Right forelimb (tissue), 1 donor: ENCODE data around the gene PDK3.

Experiments used
- DNase-seq: peaks from one replicate; pipeline ENCODE4 v3.0.0-alpha.2; 2018

PDK3 gene

GRCh38 chrX:24483596-24483995, 18.5 kb downstream of the PDK3 start:
- no peak for DNase-seq

DNA sequence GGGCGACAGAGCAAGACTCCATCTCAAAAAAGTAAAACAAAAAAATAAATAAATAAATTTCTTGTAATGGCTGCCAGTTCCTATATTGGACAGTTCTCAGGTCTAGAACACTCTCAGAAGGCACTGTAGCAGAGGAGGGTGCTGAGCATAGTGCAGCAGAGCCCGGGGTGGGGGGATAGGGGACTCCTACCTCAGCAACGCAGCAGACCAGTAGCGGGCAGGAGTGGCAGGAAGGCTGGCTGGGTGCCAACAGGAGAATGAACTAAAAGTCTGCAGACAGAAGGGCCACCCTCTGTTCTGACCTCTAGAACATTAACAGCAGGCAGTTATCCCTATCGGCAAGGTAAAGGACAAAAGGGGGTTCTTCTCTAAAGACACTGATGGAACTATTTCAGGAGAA, 20.2 kb downstream of the PDK3 start:
- no peak for DNase-seq

GRCh38 chrX:24485976-24486680, 21.0 kb downstream of the PDK3 start:
- DNase-seq, result no peak

GRCh38 chrX:24487571-24487970, 22.5 kb downstream of the PDK3 start:
- no peak for DNase-seq

DNA sequence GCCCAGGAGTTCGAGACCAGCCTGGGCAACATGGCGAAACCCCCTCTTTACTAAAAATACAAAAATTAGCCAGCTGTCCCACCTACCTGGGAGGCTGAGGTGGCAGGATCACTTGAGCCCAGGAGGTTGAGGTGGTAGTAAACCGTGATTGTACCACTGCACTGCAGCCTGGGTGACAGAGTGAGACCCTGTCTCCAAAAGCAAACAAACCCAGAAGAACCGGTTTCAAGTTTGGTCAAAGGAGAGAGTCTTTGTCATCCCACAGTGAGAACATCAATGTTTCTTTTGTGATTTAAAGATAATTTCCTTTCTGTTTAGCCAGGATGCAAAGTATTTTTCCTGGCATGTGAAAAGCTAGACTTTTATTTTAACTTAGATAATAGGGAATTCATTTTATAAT, 26.7 kb downstream of the PDK3 start:
- no peak for DNase-seq

GRCh38 chrX:24493740-24494581, 28.9 kb downstream of the PDK3 start:
- no peak for DNase-seq

GRCh38 chrX:24494647-24495075, 29.6 kb downstream of the PDK3 start:
- DNase-seq, result no peak

- DNase-seq, result no peak
Observed at GRCh38 chrX:24495700-24496099, 30.6 kb downstream of the PDK3 start.

DNA sequence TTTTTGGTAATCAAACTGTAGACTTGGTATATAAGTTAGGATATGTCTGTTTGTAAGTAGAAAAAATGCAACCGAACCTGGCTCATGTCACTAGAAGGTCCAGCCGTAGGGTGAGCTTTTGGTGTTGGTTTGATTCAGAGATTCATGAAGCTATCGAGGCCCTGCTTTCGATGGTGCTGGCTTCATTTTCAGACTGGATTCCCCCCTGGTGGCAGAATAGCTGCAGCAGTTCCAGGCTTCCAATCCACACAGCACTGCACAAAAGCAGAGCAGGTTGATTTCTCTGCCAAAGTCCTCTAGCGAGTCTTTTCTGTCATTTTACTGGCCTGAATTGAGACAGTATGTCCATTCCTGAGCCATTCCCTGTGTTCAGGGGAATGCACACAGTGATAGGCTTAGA, 33.1 kb downstream of the PDK3 start:
- DNase-seq, result no peak

- DNase-seq, result no peak
Observed at GRCh38 chrX:24498975-24499374, 33.9 kb downstream of the PDK3 start.

DNA sequence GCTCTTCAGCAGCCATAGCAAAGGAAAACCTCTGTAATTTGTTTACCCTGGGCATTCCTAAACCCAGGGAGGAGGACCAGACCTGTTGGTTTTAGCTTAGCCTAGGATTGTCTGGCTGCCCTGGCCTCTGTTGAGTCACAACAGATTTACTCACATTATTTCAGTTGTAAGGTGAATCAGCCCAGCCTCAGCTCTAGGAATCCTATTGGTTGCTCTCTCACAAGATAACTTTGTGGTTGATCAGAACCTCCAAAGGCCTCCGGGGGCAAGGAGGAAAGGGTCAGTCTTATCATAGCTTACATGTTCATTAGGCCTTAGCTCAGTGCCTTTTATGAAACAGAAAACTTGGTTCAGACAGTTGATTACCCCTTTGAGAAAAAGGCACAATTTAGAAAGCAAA, 41.0 kb downstream of the PDK3 start:
- no peak for DNase-seq

GRCh38 chrX:24508375-24508774, 43.3 kb downstream of the PDK3 start:
- no peak for DNase-seq

DNA sequence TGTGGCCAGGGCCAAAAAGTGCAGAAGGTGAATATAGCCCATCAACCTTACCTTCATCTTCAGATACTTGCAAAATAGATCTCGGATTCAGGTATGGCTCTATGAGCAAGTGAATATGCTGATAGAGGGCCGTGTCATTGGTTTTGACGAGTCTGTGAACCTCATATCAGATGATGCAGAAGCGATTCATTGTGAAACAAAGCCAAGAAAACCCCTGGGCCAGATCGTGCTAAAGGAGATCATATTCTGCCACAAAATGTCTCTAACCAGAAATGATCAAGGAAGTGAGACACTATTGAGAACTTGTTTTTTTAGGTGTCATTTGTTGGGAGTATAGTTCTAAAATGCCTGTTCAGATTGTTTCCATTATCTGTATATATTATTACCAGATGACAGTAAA, 48.3 kb downstream of the PDK3 start:
- DNase-seq, result no peak

DNA sequence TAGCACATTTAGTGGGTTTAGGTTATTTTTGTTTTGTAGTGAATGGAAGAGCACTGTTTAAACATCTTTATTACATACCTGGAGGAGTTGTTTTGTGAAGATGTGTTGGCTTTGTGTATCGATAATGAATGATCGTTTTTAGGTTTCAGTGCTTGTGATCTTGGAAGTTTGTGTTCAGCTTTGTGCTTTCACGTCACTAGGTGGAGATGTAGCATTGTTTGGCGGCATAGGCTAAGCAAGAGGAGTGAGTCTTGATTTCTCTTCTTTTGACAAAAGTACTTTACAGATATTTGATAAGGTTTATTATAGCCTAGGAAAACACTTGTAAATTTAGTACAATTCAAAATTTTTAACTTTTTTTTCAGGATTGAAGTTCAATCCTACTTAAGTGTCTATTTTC, 50.4 kb downstream of the PDK3 start:
- DNase-seq, result no peak

DNA sequence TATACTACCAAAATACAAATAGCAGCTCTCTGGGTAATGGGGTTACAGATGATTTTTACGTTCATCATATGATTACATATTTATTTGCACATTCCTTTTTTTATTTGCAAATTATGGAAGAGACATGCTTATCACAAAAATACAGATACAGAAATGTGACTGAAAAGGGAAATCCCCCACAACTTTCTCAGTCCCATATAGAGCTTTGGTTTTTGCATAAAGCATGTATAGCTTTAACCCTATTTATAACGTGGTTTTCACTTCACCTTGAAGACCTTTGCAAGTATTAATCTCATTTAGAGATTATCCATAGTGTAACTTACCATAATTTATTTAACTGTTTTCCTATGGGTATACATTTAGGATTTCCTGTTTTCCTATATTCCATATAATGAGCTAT, 55.4 kb downstream of the PDK3 start:
- no peak for DNase-seq

- DNase-seq, result no peak
Observed at GRCh38 chrX:24525455-24525854, 60.4 kb downstream of the PDK3 start.

GRCh38 chrX:24526616-24527015, 61.5 kb downstream of the PDK3 start:
- DNase-seq, result no peak

GRCh38 chrX:24528605-24529004, 63.5 kb downstream of the PDK3 start:
- no peak for DNase-seq

DNA sequence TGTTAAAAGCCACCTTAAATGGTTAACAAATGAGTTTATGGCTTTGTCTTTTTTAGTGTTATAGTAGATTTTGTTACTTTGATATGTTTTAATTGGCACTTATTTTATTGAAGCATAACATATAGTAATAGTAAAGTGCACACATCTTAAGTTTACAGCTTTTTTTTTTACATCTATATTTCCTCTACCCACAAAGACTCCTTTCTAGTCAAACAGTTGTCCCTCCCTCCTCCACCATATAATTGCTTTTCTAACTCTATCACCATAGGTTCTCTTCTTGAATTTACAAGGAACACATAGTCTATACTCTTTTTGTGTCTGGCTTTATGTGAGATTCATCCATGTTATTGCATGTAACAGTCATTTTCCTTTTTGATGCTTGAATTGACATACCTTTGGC, 71.5 kb downstream of the PDK3 start:
- DNase-seq, result no peak

- no peak for DNase-seq
Observed at GRCh38 chrX:24542756-24543155, 77.7 kb downstream of the PDK3 start.

DNA sequence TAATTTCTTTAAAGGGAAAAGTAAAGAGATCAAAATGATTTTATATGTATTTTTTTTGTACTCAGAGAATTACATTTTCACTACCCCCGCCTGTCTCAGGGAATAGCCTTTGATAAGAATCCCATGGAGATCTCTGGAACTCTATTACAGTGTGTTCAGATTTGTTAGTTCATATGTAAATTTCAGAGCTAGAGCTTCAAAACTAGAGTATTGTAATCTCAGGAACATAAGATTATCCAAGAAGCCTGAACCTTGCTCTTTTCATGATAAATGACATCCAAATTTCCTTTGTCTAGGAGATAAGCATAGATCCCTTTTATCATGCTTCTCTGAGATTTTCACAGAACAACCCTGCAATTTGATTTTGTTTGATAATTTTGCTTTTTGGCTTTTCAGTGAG, 82.9 kb downstream of the PDK3 start:
- DNase-seq, result no peak

- DNase-seq, result no peak
Observed at GRCh38 chrX:24550166-24550565, 85.1 kb downstream of the PDK3 start.

- DNase-seq, result no peak
Observed at GRCh38 chrX:24553011-24553410, 87.9 kb downstream of the PDK3 start.

DNA sequence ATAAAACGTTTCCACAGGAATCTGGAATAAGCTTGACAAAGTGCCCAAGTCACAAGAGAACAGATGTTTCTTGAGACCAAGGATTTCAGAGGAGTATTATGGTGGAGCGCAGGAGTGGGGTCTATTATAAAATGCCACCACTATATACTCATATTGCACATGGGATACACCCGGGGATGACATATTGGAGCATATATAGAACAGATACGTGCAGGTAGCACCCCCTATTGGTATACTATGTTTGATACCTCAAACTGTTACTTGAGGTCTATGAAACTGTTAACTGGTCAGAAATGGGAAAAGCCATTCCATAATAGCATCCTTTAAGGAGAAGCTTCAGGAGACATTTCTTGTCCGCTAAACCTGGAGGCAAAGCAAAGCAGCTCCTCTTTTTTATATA, 96.0 kb downstream of the PDK3 start:
- no peak for DNase-seq
